Mesenchymal stem cell (in vitro differentiated cells and primary cell): ENCODE data around the gene RASSF8.

ENCODE experiments used
- DNase-seq: peaks from one replicate; pipeline ENCODE4 v3.0.0-alpha.2; 2013
- H2AFZ ChIP-seq: one replicate; pipeline ENCODE4 v1.6.1; 2013; ENCODE audit warnings: low read depth, mild to moderate bottlenecking, control low read depth, inconsistent platforms, low read length, moderate library complexity
- H2AK5ac ChIP-seq: 2 replicates; pipeline ENCODE4 v1.6.1; 2013; ENCODE audit warnings: low read length, moderate library complexity, mild to moderate bottlenecking, inconsistent platforms; ENCODE audit not compliant: severe bottlenecking
- H2BK120ac ChIP-seq: one replicate; pipeline ENCODE4 v1.6.1; 2013; ENCODE audit warnings: low read depth, mild to moderate bottlenecking, inconsistent platforms, low read length, moderate library complexity
- H2BK12ac ChIP-seq, 2 experiments: one replicate each; pipeline ENCODE4 v1.6.1; 2013; ENCODE audit warnings: inconsistent platforms in 2 of 2, low read length in 2 of 2, mild to moderate bottlenecking in 2 of 2, moderate library complexity in 2 of 2, control low read depth in 1 of 2
- H2BK15ac ChIP-seq: one replicate; pipeline ENCODE4 v1.6.1; 2013; ENCODE audit warnings: mild to moderate bottlenecking, low read depth, inconsistent platforms; ENCODE audit not compliant: poor library complexity, severe bottlenecking
- H2BK5ac ChIP-seq: 2 replicates; pipeline ENCODE4 v1.6.1; 2013; ENCODE audit warnings: low read depth, mild to moderate bottlenecking, low read length, control low read depth, inconsistent platforms; ENCODE audit not compliant: poor library complexity, severe bottlenecking
- H3K14ac ChIP-seq, 2 experiments: one replicate each; pipeline ENCODE4 v1.6.1; 2013; ENCODE audit warnings: inconsistent platforms in 2 of 2, low read length in 2 of 2, control low read depth in 1 of 2, mild to moderate bottlenecking in 1 of 2, moderate library complexity in 1 of 2
- H3K18ac ChIP-seq, 2 experiments: one replicate each; pipeline ENCODE4 v1.6.1; 2013; ENCODE audit warnings: inconsistent platforms in 2 of 2, low read length in 2 of 2, control low read depth in 1 of 2, low read depth in 1 of 2, mild to moderate bottlenecking in 1 of 2
- H3K23ac ChIP-seq, 2 experiments: one replicate each; pipeline ENCODE4 v1.6.1; 2013; ENCODE audit warnings: inconsistent platforms in 2 of 2, low read length in 2 of 2, mild to moderate bottlenecking in 2 of 2, moderate library complexity in 2 of 2, control low read depth in 1 of 2
- H3K27ac ChIP-seq: 2 replicates; pipeline ENCODE4 v1.5.1; 2013; ENCODE audit warnings: mild to moderate bottlenecking, moderate library complexity, low read length, control low read depth, inconsistent platforms; ENCODE audit not compliant: poor library complexity, severe bottlenecking
- H3K27me3 ChIP-seq, 2 experiments: 2 replicates each; pipeline versions ENCODE4 v1.6.1 to v1.7.0; 2013; ENCODE audit warnings: low read length in 2 of 2, mild to moderate bottlenecking in 2 of 2, moderate library complexity in 2 of 2, control low read depth in 1 of 2, inconsistent platforms in 1 of 2; ENCODE audit not compliant: control insufficient read depth in 1 of 2, insufficient read depth in 1 of 2
- H3K36me3 ChIP-seq, 2 experiments: 2 replicates each; pipeline versions ENCODE4 v1.6.1 to v1.7.0; 2013; ENCODE audit warnings: low read length in 2 of 2, control low read depth in 1 of 2, inconsistent platforms in 1 of 2, low read depth in 1 of 2, mild to moderate bottlenecking in 1 of 2; ENCODE audit not compliant: insufficient read depth in 2 of 2, control insufficient read depth in 1 of 2
- H3K4ac ChIP-seq, 2 experiments: one replicate each; pipeline ENCODE4 v1.6.1; 2013; ENCODE audit warnings: inconsistent platforms in 2 of 2, low read length in 2 of 2, mild to moderate bottlenecking in 2 of 2, moderate library complexity in 2 of 2, control low read depth in 1 of 2, low read depth in 1 of 2
- H3K4me1 ChIP-seq: 2 replicates; pipeline ENCODE4 v1.6.1; 2013; ENCODE audit warnings: low read depth, low read length, control low read depth; ENCODE audit not compliant: control insufficient read depth, insufficient read depth
- H3K4me2 ChIP-seq: 2 replicates; pipeline ENCODE4 v1.6.1; 2013; ENCODE audit warnings: low read length, mild to moderate bottlenecking, inconsistent platforms; ENCODE audit not compliant: poor library complexity, severe bottlenecking
- H3K4me3 ChIP-seq, 2 experiments: 2 replicates each; pipeline versions ENCODE4 v1.5.1 to v1.7.0; 2013; ENCODE audit warnings: low read length in 2 of 2, mild to moderate bottlenecking in 2 of 2, control low read depth in 1 of 2, low read depth in 1 of 2; ENCODE audit not compliant: insufficient read depth in 1 of 2
- H3K79me1 ChIP-seq: replicated peaks from 2 replicates; pipeline ENCODE4 v1.6.1; 2013; ENCODE audit warnings: mild to moderate bottlenecking, control low read depth, low read length, inconsistent platforms; ENCODE audit not compliant: poor library complexity, severe bottlenecking
- H3K9ac ChIP-seq: 2 replicates; pipeline ENCODE4 v1.7.0; 2013; ENCODE audit warnings: mild to moderate bottlenecking, low read length, moderate library complexity
- H3K9me3 ChIP-seq: 2 replicates; pipeline ENCODE4 v1.7.0; 2013; ENCODE audit warnings: mild to moderate bottlenecking, low read length; ENCODE audit not compliant: control insufficient read depth
- H4K8ac ChIP-seq: one replicate; pipeline ENCODE4 v1.6.1; 2013; ENCODE audit warnings: inconsistent platforms, mild to moderate bottlenecking, low read length, moderate library complexity
- H4K91ac ChIP-seq: one replicate; pipeline ENCODE4 v1.6.1; 2013; ENCODE audit warnings: mild to moderate bottlenecking, low read length, inconsistent platforms
- WGBS: methylation state at CpG from one replicate; pipeline ENCODE4 v1.1.7; 2013; ENCODE audit warnings: mixed read lengths; 5-methylcytosine and 5-hydroxymethylcytosine counted together

Gene RASSF8

GRCh38 chr12:25970082-25970481, 11.6 kb downstream of the RASSF8 start:
- peak overlapping the region in 1 of 2 experiments; percentile 50 for H3K4me3 ChIP-seq
- no peak for DNase-seq
- H3K9me3 ChIP-seq = no peaks in the 10 kb centered on the region
- H2BK15ac ChIP-seq = no peak overlapping the region
- H3K79me1 ChIP-seq = peaks cover 14% of the 10 kb centered on the region
- H3K18ac ChIP-seq = no peak overlapping the region
- no peaks in the 10 kb centered on the region for H3K27me3 ChIP-seq
- H2AFZ ChIP-seq = no peak overlapping the region
- no peak overlapping the region for H3K14ac ChIP-seq
- H3K9ac ChIP-seq = no peak overlapping the region
- no peak overlapping the region for H3K4ac ChIP-seq
- H4K91ac ChIP-seq = no peak overlapping the region
- no peak overlapping the region for H4K8ac ChIP-seq
- peaks cover 10% of the 10 kb centered on the region for H3K4me1 ChIP-seq
- no peak overlapping the region for H2BK120ac ChIP-seq
- no peak overlapping the region for H3K27ac ChIP-seq
- peak overlapping the region; percentile 65 for H2AK5ac ChIP-seq
- 87% methylated on average over 4 of the region's 5 CpGs for WGBS
- no peak overlapping the region for H3K4me2 ChIP-seq
- H2BK12ac ChIP-seq = no peak overlapping the region
- H2BK5ac ChIP-seq = no peak overlapping the region
- no peak overlapping the region for H3K23ac ChIP-seq
- peaks cover 6 to 27% of the 10 kb centered on the region in 2 experiments for H3K36me3 ChIP-seq

GRCh38 chr12:25970916-25971653, 12.6 kb downstream of the RASSF8 start:
- Histone ChIP-seq H3K27ac (no peak overlapping the region), H3K9ac (peak overlapping the region; percentile 56), H3K23ac (no peak overlapping the region), H3K4ac (no peak overlapping the region), H3K18ac (no peak overlapping the region), H2BK15ac (no peak overlapping the region), H2BK12ac (no peak overlapping the region), H2AFZ (no peak overlapping the region), H2AK5ac (no peak overlapping the region), H3K14ac (no peak overlapping the region), H3K79me1 (peaks cover 14% of the 10 kb centered on the region), H3K4me1 (peaks cover 10% of the 10 kb centered on the region), H2BK120ac (no peak overlapping the region), H4K91ac (no peak overlapping the region), H3K4me2 (no peak overlapping the region), H3K27me3 (no peaks in the 10 kb centered on the region), H4K8ac (no peak overlapping the region), H3K9me3 (no peaks in the 10 kb centered on the region), H2BK5ac (no peak overlapping the region), H3K4me3 (peak overlapping the region in 1 of 2 experiments; percentile 50), H3K36me3 (peaks cover 6 to 21% of the 10 kb centered on the region in 2 experiments)
- 92% methylated on average over 4 of the region's 5 CpGs for WGBS
- DNase-seq = no peak

DNA sequence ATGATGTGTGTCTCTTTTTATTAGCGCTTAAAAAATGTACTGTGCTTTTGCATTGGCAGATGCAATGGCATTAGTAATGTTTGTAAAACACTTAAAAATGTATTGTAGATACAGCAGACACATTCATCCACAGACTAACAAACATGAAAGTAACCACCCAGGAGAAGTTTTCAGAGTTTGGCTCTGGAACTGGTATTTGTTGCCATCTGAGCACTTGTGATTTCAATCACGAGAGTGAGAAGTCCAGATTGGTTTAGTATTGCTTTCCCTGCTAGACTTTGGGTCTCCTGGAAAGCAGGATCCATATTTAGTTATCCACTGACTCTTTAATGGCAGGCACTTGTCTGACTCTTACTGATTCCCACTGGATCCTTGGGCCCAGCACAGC, 13.2 kb downstream of the RASSF8 start:
- Histone ChIP-seq H3K23ac (no peak overlapping the region), H3K4me3 (peak overlapping the region in 1 of 2 experiments; percentile 50), H3K18ac (no peak overlapping the region), H4K8ac (no peak overlapping the region), H3K4ac (no peak overlapping the region), H3K4me1 (peaks cover 10% of the 10 kb centered on the region), H2BK5ac (no peak overlapping the region), H3K27ac (no peak overlapping the region), H2AK5ac (no peak overlapping the region), H2BK15ac (no peak overlapping the region), H2BK12ac (no peak overlapping the region), H2AFZ (no peak overlapping the region), H3K36me3 (peaks cover 6 to 22% of the 10 kb centered on the region in 2 experiments), H2BK120ac (no peak overlapping the region), H3K4me2 (no peak overlapping the region), H3K79me1 (peaks cover 14% of the 10 kb centered on the region), H4K91ac (no peak overlapping the region), H3K9me3 (no peaks in the 10 kb centered on the region), H3K9ac (peak overlapping the region; percentile 56), H3K14ac (no peak overlapping the region), H3K27me3 (no peaks in the 10 kb centered on the region)
- 100% methylated on average over 1 of the region's 2 CpGs for WGBS
- no peak for DNase-seq

DNA sequence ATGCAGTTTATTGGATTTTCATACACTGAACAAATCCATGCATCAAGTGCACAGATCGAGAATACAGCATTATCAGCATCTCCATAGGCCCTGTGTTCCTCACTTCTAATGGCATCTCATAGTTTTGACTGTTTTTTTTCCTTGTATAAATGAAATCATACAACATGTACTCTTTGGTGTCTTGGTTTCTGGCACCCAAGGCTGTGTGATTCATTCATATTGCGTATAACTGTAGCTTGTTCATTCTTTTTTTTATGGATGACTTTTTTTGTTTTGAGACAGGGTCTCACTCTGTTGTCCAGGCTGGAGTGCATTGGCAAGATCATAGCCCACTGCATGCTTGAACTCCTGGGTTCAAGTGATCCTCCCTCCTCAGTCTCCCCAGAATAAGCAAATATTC, 14.3 kb downstream of the RASSF8 start:
- Histone ChIP-seq H3K27me3 (no peaks in the 10 kb centered on the region), H2AK5ac (no peak overlapping the region), H4K91ac (no peak overlapping the region), H3K4me2 (no peak overlapping the region), H3K9me3 (no peaks in the 10 kb centered on the region), H4K8ac (no peak overlapping the region), H3K18ac (no peak overlapping the region), H2BK5ac (no peak overlapping the region), H2AFZ (no peak overlapping the region), H2BK12ac (no peak overlapping the region), H3K27ac (no peak overlapping the region), H3K9ac (peak overlapping the region; percentile 63), H3K36me3 (peaks cover 4 to 19% of the 10 kb centered on the region in 2 experiments), H2BK15ac (no peak overlapping the region), H3K79me1 (peaks cover 12% of the 10 kb centered on the region), H2BK120ac (no peak overlapping the region), H3K23ac (no peak overlapping the region), H3K14ac (no peak overlapping the region), H3K4ac (no peak overlapping the region), H3K4me1 (peaks cover 11% of the 10 kb centered on the region), H3K4me3 (peak overlapping the region in 1 of 2 experiments; percentile 16)
- WGBS = 100% methylated on average over 1 of the region's 2 CpGs
- no peak for DNase-seq
